Karpas-422 (cell line): ENCODE data around the gene NMRK1. TPM values are rescaled to one million over a fixed set of nuclear protein-coding genes. Genes with fewer than 3 reads are reported as not detected.

Experiments
- DNase-seq: peaks from one replicate; pipeline ENCODE4 v3.0.0-alpha.2; 2015
- H2AFZ ChIP-seq: fragments of 200-600 bp; sonication (generic); 2 replicates; pipeline ENCODE4 v1.6.1; 2014; ENCODE audit warnings: antibody characterized with exemption, low read length, mixed read lengths
- H3K27ac ChIP-seq: fragments of 200-600 bp; sonication (generic); 2 replicates; pipeline ENCODE4 v1.5.1; 2014; ENCODE audit warnings: mild to moderate bottlenecking, low read length, moderate library complexity
- H3K27me3 ChIP-seq: fragments of 200-600 bp; sonication (generic); 2 replicates; pipeline ENCODE4 v1.6.1; 2014; ENCODE audit warnings: low read length, mixed read lengths
- H3K36me3 ChIP-seq: fragments of 200-600 bp; sonication (generic); 2 replicates; pipeline ENCODE4 v1.6.1; 2014; ENCODE audit warnings: low read length, mixed read lengths; ENCODE audit not compliant: insufficient read depth
- H3K4me1 ChIP-seq: fragments of 200-600 bp; sonication (generic); 2 replicates; pipeline ENCODE4 v1.6.1; 2014; ENCODE audit warnings: mild to moderate bottlenecking, low read length, mixed read lengths
- H3K4me2 ChIP-seq: fragments of 200-600 bp; sonication (generic); 2 replicates; pipeline ENCODE4 v1.6.1; 2014; ENCODE audit warnings: low read length, low read depth, mild to moderate bottlenecking; ENCODE audit not compliant: poor library complexity, severe bottlenecking
- H3K4me3 ChIP-seq: fragments of 200-600 bp; sonication (generic); 2 replicates; pipeline ENCODE4 v1.5.1; 2014; ENCODE audit warnings: mild to moderate bottlenecking, antibody characterized with exemption, low read length, mixed read lengths
- H3K79me2 ChIP-seq: fragments of 200-600 bp; sonication (generic); 2 replicates; pipeline ENCODE4 v1.6.1; 2014; ENCODE audit warnings: mild to moderate bottlenecking, low read length, mixed read lengths
- H3K9ac ChIP-seq: fragments of 200-600 bp; sonication (generic); 2 replicates; pipeline ENCODE4 v1.6.0; 2014; ENCODE audit warnings: low read length
- H3K9me2 ChIP-seq: fragments of 200-600 bp; sonication (generic), shearing (Covaris generic); replicated peaks from 2 replicates; pipeline ENCODE4 v1.6.0; 2014; ENCODE audit warnings: mild to moderate bottlenecking, low read length, moderate library complexity; ENCODE audit not compliant: insufficient read depth
- H3K9me3 ChIP-seq: fragments of 300-700, 200-600 bp; sonication (generic); 2 replicates; pipeline ENCODE4 v1.6.1; 2014; ENCODE audit warnings: low read length, mixed read lengths
- H4K20me1 ChIP-seq: fragments of 200-600 bp; sonication (generic); 2 replicates; pipeline ENCODE4 v1.6.1; 2014; ENCODE audit warnings: mild to moderate bottlenecking, antibody characterized with exemption, low read length, low read depth; ENCODE audit not compliant: insufficient read depth
- total RNA-seq: library from RNA; depleted of rRNA; stranded (reverse); fragments of >200 nt; shearing (Covaris generic); gene quantifications from 2 replicates; pipeline ENCODE4 v1.2.3, GENCODE V29; 2014; ENCODE audit warnings: low replicate concordance

Gene NMRK1
- total RNA-seq, 1 experiment from 2014 or later, result 14.3 TPM

- H3K9me3 ChIP-seq, result no peaks in the 10 kb centered on the region
- no peak overlapping the region for H3K27ac ChIP-seq
- H4K20me1 ChIP-seq, result no peaks in the 10 kb centered on the region
- H3K27me3 ChIP-seq, result no peaks in the 10 kb centered on the region
- H3K9ac ChIP-seq, result no peak overlapping the region
- DNase-seq, result no peak
- H3K9me2 ChIP-seq, result no peaks in the 10 kb centered on the region
- no peak overlapping the region for H2AFZ ChIP-seq
- H3K4me2 ChIP-seq, result no peak overlapping the region
- H3K4me3 ChIP-seq, result no peak overlapping the region
- H3K79me2 ChIP-seq, result no peaks in the 10 kb centered on the region
- H3K36me3 ChIP-seq, result no peaks in the 10 kb centered on the region
- no peaks in the 10 kb centered on the region for H3K4me1 ChIP-seq
Observed at GRCh38 chr9:75063556-75064305, 24.2 kb downstream of the NMRK1 start.

DNA sequence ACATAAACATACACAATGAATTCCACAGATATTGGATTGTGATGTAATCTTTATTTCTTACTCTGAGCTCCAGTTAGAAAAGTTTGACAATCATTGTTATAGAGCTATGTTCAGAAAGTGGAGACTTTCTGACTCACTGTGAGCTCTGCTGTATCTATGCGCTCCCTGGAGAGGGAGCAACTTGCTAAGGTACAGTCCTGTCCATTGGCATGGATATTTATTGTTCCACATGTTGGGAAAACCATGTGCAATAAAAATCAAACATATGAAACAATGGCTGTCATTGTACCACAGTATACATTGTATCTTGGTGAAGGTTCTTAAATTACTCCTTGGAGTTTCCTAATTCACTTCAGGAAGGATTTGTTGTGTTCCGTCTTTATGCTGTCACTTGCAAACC lies 26.8 kb downstream of the NMRK1 start:
- H3K9ac ChIP-seq, result no peak overlapping the region
- no peaks in the 10 kb centered on the region for H3K36me3 ChIP-seq
- no peak overlapping the region for H3K4me3 ChIP-seq
- H4K20me1 ChIP-seq, result no peaks in the 10 kb centered on the region
- H3K79me2 ChIP-seq, result no peaks in the 10 kb centered on the region
- no peaks in the 10 kb centered on the region for H3K9me3 ChIP-seq
- H3K4me2 ChIP-seq, result no peak overlapping the region
- no peak overlapping the region for H2AFZ ChIP-seq
- no peaks in the 10 kb centered on the region for H3K4me1 ChIP-seq
- H3K27me3 ChIP-seq, result no peaks in the 10 kb centered on the region
- H3K9me2 ChIP-seq, result no peaks in the 10 kb centered on the region
- no peak overlapping the region for H3K27ac ChIP-seq
- DNase-seq, result no peak

GRCh38 chr9:75054368-75055001 lies 33.5 kb downstream of the NMRK1 start:
- Histone ChIP-seq H3K4me3 (no peak overlapping the region), H3K9me2 (no peaks in the 10 kb centered on the region), H3K79me2 (no peaks in the 10 kb centered on the region), H3K9ac (no peak overlapping the region), H3K4me2 (no peak overlapping the region), H3K36me3 (no peaks in the 10 kb centered on the region), H3K4me1 (0 out of 2 replicates have a peak, but pooled peaks cover 7% of the 10 kb centered on the region), H2AFZ (no peak overlapping the region), H3K27ac (no peak overlapping the region), H3K27me3 (no peaks in the 10 kb centered on the region), H4K20me1 (no peaks in the 10 kb centered on the region), H3K9me3 (no peaks in the 10 kb centered on the region)
- no peak for DNase-seq

DNA sequence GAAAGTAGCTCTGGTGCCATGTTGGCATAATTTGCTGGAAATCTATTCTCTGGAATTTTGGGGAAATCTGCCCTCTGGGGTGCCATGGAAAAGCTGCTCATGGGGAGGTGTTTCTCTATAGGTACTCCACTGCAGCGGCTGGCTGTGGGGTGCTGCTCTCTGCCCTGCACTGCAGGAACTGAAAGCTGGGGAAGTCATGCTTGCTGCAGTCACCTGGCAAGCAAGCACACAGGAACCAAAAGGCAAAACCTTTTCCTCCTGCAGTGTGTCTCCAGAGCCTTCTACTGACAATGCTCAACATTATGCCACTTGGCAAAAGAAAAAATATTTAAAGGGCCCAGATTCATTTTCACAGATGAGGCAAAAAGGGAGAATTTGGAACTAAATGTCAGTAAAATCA lies 34.1 kb downstream of the NMRK1 start:
- Histone ChIP-seq H3K4me1 (0 out of 2 replicates have a peak, but pooled peaks cover 7% of the 10 kb centered on the region), H3K4me2 (no peak overlapping the region), H3K9me3 (no peaks in the 10 kb centered on the region), H3K9ac (no peak overlapping the region), H3K27ac (no peak overlapping the region), H3K27me3 (no peaks in the 10 kb centered on the region), H2AFZ (no peak overlapping the region), H4K20me1 (no peaks in the 10 kb centered on the region), H3K4me3 (no peak overlapping the region), H3K9me2 (no peaks in the 10 kb centered on the region), H3K79me2 (no peaks in the 10 kb centered on the region), H3K36me3 (no peaks in the 10 kb centered on the region)
- peak; percentile 65 for DNase-seq

- Histone ChIP-seq H3K9me3 (no peaks in the 10 kb centered on the region), H2AFZ (no peak overlapping the region), H3K36me3 (no peaks in the 10 kb centered on the region), H3K4me2 (no peak overlapping the region), H3K27ac (no peak overlapping the region), H3K4me1 (0 out of 2 replicates have a peak, but pooled peaks cover 7% of the 10 kb centered on the region), H3K4me3 (no peak overlapping the region), H3K79me2 (no peaks in the 10 kb centered on the region), H3K9ac (no peak overlapping the region), H4K20me1 (no peaks in the 10 kb centered on the region), H3K9me2 (no peaks in the 10 kb centered on the region), H3K27me3 (no peaks in the 10 kb centered on the region)
- DNase-seq, result no peak
Observed at GRCh38 chr9:75051285-75051684, 36.7 kb downstream of the NMRK1 start.

DNA sequence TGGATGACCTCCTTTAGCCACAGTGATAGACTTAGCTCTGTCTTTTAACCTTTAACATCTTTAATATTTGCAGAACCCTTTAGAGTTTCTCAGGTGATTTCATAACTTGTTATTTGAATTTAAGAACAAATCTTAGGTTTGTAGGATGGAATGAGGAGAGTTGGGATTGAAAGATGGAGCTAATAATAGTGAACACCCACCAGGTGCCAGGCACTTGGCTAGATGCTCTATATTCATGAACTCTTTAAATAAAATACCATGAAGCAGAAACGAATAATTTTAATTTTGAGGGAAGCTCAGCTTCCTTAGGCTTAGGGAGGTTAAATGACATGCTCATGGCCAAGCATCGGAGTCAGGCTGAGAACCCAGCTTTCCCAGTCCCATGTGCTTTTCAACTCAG lies 40.4 kb downstream of the NMRK1 start:
- Histone ChIP-seq H2AFZ (no peak overlapping the region), H3K4me2 (no peak overlapping the region)

GRCh38 chr9:75046725-75047345 lies 41.1 kb downstream of the NMRK1 start:
- H3K36me3 ChIP-seq, result no peaks in the 10 kb centered on the region
- no peaks in the 10 kb centered on the region for H3K79me2 ChIP-seq
- no peaks in the 10 kb centered on the region for H3K9me3 ChIP-seq
- no peak for DNase-seq
- no peaks in the 10 kb centered on the region for H3K9me2 ChIP-seq
- no peak overlapping the region for H3K9ac ChIP-seq
- no peak overlapping the region for H3K4me3 ChIP-seq
- no peak overlapping the region for H3K4me2 ChIP-seq
- H4K20me1 ChIP-seq, result no peaks in the 10 kb centered on the region
- no peaks in the 10 kb centered on the region for H3K4me1 ChIP-seq
- no peak overlapping the region for H3K27ac ChIP-seq
- H3K27me3 ChIP-seq, result no peaks in the 10 kb centered on the region
- H2AFZ ChIP-seq, result no peak overlapping the region

More for the DNA sequence above, 40.4 kb downstream of the NMRK1 start:
- no peaks in the 10 kb centered on the region for H3K79me2 ChIP-seq
- no peaks in the 10 kb centered on the region for H3K9me3 ChIP-seq
- no peaks in the 10 kb centered on the region for H3K9me2 ChIP-seq
- H3K27me3 ChIP-seq, result no peaks in the 10 kb centered on the region
- H3K4me1 ChIP-seq, result no peaks in the 10 kb centered on the region
- no peak for DNase-seq
- H3K9ac ChIP-seq, result no peak overlapping the region
- H3K4me3 ChIP-seq, result no peak overlapping the region
- H3K27ac ChIP-seq, result no peak overlapping the region
- H4K20me1 ChIP-seq, result no peaks in the 10 kb centered on the region
- H3K36me3 ChIP-seq, result no peaks in the 10 kb centered on the region

- no peaks in the 10 kb centered on the region for H4K20me1 ChIP-seq
- no peaks in the 10 kb centered on the region for H3K9me3 ChIP-seq
- H3K4me2 ChIP-seq, result no peak overlapping the region
- no peak overlapping the region for H3K4me3 ChIP-seq
- no peaks in the 10 kb centered on the region for H3K79me2 ChIP-seq
- DNase-seq, result no peak
- no peak overlapping the region for H3K27ac ChIP-seq
- H3K36me3 ChIP-seq, result no peaks in the 10 kb centered on the region
- no peak overlapping the region for H2AFZ ChIP-seq
- H3K9me2 ChIP-seq, result no peaks in the 10 kb centered on the region
- no peaks in the 10 kb centered on the region for H3K4me1 ChIP-seq
- H3K27me3 ChIP-seq, result no peaks in the 10 kb centered on the region
- H3K9ac ChIP-seq, result no peak overlapping the region
Observed at GRCh38 chr9:75041041-75041440, 46.9 kb downstream of the NMRK1 start.
